GM18519 (cell line): Measurements from ENCODE around the gene C19orf12.
A peak's percentile ranks its signal among the peaks of the same experiment; 100 is the strongest.
"Not testable (repeated sequence)": the region's sequence is repeated elsewhere in the genome, so short reads cannot be mapped to it uniquely, and the experiment has no call there.

Experiments used
- ATAC-seq: cut with Tn5 transposase; IDR thresholded peaks from one replicate; pipeline ENCODE4 v1.9.1; 2021; ENCODE audit warnings: mild to moderate bottlenecking, moderate library complexity; ENCODE audit not compliant: unreplicated experiment, low FRiP score

C19orf12 gene

GRCh38 chr19:29735829-29736228 is 20.8 kb upstream of the C19orf12 start:
- ATAC-seq, result no peak

GRCh38 chr19:29731331-29731850 is 16.3 kb upstream of the C19orf12 start:
- no peak for ATAC-seq

- ATAC-seq, result no peak
These were observed 12.8 kb upstream of the C19orf12 start for GRCh38 chr19:29727906-29728305.

- ATAC-seq, result no peak
These were observed 9.7 kb upstream of the C19orf12 start for GRCh38 chr19:29724746-29725145.

- no peak for ATAC-seq
These were observed 9.1 kb upstream of the C19orf12 start for GRCh38 chr19:29724102-29724641.

GRCh38 chr19:29717051-29717450 is 2.0 kb upstream of the C19orf12 start:
- no peak for ATAC-seq

- peak; percentile 4 for ATAC-seq
These were observed 880 bp upstream of the C19orf12 start for GRCh38 chr19:29715701-29716581.

GRCh38 chr19:29714371-29714952 is 599 bp downstream of the C19orf12 start:
- peak; percentile 18 for ATAC-seq

- ATAC-seq, result no peak
These were observed 2.1 kb downstream of the C19orf12 start for GRCh38 chr19:29712744-29713516.

GRCh38 chr19:29711584-29712132 is 3.4 kb downstream of the C19orf12 start:
- ATAC-seq, result no peak

- not testable (repeated sequence) for ATAC-seq
These were observed 5.6 kb downstream of the C19orf12 start for GRCh38 chr19:29709440-29709798.

- ATAC-seq, result no peak
These were observed 6.3 kb downstream of the C19orf12 start for GRCh38 chr19:29708554-29709439.

GRCh38 chr19:29706635-29707034 is 8.4 kb downstream of the C19orf12 start:
- no peak for ATAC-seq

GRCh38 chr19:29705706-29706105 is 9.4 kb downstream of the C19orf12 start:
- no peak for ATAC-seq

- ATAC-seq, result peak; percentile 47
These were observed 10.2 kb downstream of the C19orf12 start for GRCh38 chr19:29704562-29705558.

GRCh38 chr19:29702963-29703320 is 12.1 kb downstream of the C19orf12 start:
- ATAC-seq, result no peak

- no peak for ATAC-seq
These were observed 12.7 kb downstream of the C19orf12 start for GRCh38 chr19:29702161-29702962.

- no peak for ATAC-seq
These were observed 14.6 kb downstream of the C19orf12 start for GRCh38 chr19:29700498-29700897.
